HepG2 (cell line): ENCODE results near the gene MYD88. TPM values are rescaled to one million over a fixed set of nuclear protein-coding genes. Genes with fewer than 3 reads are reported as not detected.

Experiments used
- HMG20B ChIP-seq: conservative IDR thresholded peaks from 2 replicates; pipeline ENCODE4 v1.6.1; 2016; ENCODE audit warnings: missing genetic modification reagents, missing compliant biosample characterization
- HNF4G ChIP-seq, 2 experiments: sonication (generic) in 1 of 2; formaldehyde crosslinking in 1 of 2; IDR thresholded peaks; 2 replicates each; pipeline versions ENCODE4 v1.4.0 to v1.6.1; 2011 to 2020; ENCODE audit warnings: borderline replicate concordance in 2 of 2, low read depth in 2 of 2, mild to moderate bottlenecking in 2 of 2, low read length in 1 of 2, missing genetic modification reagents in 1 of 2, moderate library complexity in 1 of 2
- KDM2A ChIP-seq: sonication (generic); formaldehyde crosslinking; IDR thresholded peaks from 2 replicates; pipeline ENCODE4 v1.4.0; 2020; ENCODE audit warnings: low read depth, missing genetic modification reagents, borderline replicate concordance
- POLR2AphosphoS5 ChIP-seq: IDR thresholded peaks from 2 replicates; pipeline ENCODE4 v1.6.1; 2012; ENCODE audit warnings: low read depth, low read length
- XRCC5 ChIP-seq: fragments of 200-400 bp; formaldehyde crosslinking; optimal IDR thresholded peaks from 2 replicates; pipeline ENCODE3; 2017; ENCODE audit warnings: mild to moderate bottlenecking, low read length
- ZNF607 ChIP-seq: sonication (generic); formaldehyde crosslinking; IDR thresholded peaks from 2 replicates; pipeline ENCODE4 v1.5.1; 2020; ENCODE audit warnings: missing genetic modification reagents, mild to moderate bottlenecking, borderline replicate concordance
- polyA plus RNA-seq, 8 experiments: library from polyadenylated mRNA; depleted of rRNA in 3 of 8; stranded (reverse) in 7 of 8; unstranded in 1 of 8; fragments of >200 nt; fragmentation: Illumina TruSeq in 4 of 8; extraction: Trizol in 4 of 8; gene quantifications; 2 replicates each; pipeline versions ENCODE4 v1.2.1 to v1.2.3, GENCODE V29; 2011 to 2016; ENCODE audit warnings: low read depth in 4 of 8, missing spikeins in 1 of 8, mixed read lengths in 1 of 8; ENCODE audit not compliant: insufficient read depth in 1 of 8
- total RNA-seq, 5 experiments: library from RNA; depleted of rRNA; stranded (reverse); fragments of >200 nt; fragmentation: Illumina TruSeq; extraction: Trizol; gene quantifications; 2 replicates each; pipeline ENCODE4 v1.2.3, GENCODE V29; 2016; ENCODE audit warnings: low read depth in 1 of 5
- TF ChIP-seq, protein P1 (sequence below): sonication (generic); formaldehyde crosslinking; IDR thresholded peaks from 2 replicates; pipeline ENCODE4 v1.4.0; 2020; ENCODE audit warnings: missing genetic modification reagents
- TF ChIP-seq, protein P2 (sequence below): IDR thresholded peaks from 2 replicates; pipeline ENCODE4 v1.6.1; 2016; ENCODE audit warnings: mild to moderate bottlenecking
- TF ChIP-seq, protein P3 (sequence below): sonication (generic); formaldehyde crosslinking; IDR thresholded peaks from 2 replicates; pipeline ENCODE4 v1.8.1; 2023; ENCODE audit warnings: mild to moderate bottlenecking, missing genetic modification reagents
- TF ChIP-seq, protein P4 (sequence below): sonication (generic); formaldehyde crosslinking; IDR thresholded peaks from 2 replicates; pipeline ENCODE4 v1.4.0; 2020; ENCODE audit warnings: missing genetic modification reagents
- TF ChIP-seq, protein P5 (sequence below): sonication (generic); formaldehyde crosslinking; IDR thresholded peaks from 2 replicates; pipeline ENCODE4 v1.9.0; 2022; ENCODE audit warnings: missing genetic modification reagents, mild to moderate bottlenecking, borderline replicate concordance
- TF ChIP-seq, protein P6 (sequence below): IDR thresholded peaks from 2 replicates; pipeline ENCODE4 v1.6.1; 2016; ENCODE audit warnings: mild to moderate bottlenecking, missing biosample characterization, missing genetic modification reagents
- TF ChIP-seq, protein P7 (sequence below): sonication (generic); formaldehyde crosslinking; conservative IDR thresholded peaks from 2 replicates; pipeline ENCODE4 v1.5.0; 2020; ENCODE audit warnings: missing genetic modification reagents

The MYD88 gene
- total and polyA plus RNA-seq, 2 of the 13 experiments (the other 11 are each of a cell fraction or from before 2014, with no cell fraction given), result 7.6 to 32.7 TPM

DNA sequence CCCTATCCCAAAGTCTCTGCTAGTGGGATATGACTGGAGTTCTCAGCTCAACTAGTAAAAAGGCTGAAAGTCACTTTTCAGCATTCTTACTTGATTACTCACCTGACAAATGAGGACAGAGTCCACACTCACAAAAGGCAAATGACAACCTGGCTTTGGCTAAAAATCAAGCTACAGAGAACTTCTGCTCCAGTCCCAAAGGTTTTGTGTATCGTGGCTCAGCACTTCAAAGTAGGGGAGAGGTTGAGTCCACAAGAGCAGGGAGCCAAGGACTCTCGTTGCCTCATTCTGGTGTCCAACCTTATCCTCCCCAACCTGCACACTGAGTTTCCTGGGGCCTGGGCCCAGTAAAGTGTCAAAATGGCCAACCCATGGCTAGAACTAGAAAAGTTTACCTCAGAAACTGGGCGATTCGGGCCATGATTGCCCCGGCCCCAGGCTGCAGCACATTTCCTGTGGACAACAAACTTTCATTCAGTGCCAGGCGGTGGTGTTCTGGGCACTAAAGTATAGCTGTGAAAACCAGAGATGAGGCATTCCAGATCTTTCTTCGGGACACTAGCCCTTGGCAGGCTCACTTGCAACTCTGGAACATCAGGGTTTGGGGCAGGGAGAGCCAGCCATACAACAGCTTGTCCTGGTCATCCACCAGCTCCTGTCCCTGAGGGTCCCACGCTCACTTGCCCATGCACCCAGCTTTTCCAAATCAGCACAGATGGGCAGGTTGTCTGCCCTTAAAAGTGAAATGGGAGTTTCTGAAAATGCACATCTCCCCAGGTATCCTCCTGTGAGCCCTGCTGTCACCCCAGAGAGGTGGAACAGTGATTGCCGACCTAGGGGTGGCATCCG, 4.7 kb upstream of the MYD88 start (continued):
- TF ChIP-seq, protein P1, sequence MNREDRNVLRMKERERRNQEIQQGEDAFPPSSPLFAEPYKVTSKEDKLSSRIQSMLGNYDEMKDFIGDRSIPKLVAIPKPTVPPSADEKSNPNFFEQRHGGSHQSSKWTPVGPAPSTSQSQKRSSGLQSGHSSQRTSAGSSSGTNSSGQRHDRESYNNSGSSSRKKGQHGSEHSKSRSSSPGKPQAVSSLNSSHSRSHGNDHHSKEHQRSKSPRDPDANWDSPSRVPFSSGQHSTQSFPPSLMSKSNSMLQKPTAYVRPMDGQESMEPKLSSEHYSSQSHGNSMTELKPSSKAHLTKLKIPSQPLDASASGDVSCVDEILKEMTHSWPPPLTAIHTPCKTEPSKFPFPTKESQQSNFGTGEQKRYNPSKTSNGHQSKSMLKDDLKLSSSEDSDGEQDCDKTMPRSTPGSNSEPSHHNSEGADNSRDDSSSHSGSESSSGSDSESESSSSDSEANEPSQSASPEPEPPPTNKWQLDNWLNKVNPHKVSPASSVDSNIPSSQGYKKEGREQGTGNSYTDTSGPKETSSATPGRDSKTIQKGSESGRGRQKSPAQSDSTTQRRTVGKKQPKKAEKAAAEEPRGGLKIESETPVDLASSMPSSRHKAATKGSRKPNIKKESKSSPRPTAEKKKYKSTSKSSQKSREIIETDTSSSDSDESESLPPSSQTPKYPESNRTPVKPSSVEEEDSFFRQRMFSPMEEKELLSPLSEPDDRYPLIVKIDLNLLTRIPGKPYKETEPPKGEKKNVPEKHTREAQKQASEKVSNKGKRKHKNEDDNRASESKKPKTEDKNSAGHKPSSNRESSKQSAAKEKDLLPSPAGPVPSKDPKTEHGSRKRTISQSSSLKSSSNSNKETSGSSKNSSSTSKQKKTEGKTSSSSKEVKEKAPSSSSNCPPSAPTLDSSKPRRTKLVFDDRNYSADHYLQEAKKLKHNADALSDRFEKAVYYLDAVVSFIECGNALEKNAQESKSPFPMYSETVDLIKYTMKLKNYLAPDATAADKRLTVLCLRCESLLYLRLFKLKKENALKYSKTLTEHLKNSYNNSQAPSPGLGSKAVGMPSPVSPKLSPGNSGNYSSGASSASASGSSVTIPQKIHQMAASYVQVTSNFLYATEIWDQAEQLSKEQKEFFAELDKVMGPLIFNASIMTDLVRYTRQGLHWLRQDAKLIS (CRISPR knock-in tag), result peak; percentile 90; the same call in 1 of the 2 replicates
- TF ChIP-seq, protein P2, sequence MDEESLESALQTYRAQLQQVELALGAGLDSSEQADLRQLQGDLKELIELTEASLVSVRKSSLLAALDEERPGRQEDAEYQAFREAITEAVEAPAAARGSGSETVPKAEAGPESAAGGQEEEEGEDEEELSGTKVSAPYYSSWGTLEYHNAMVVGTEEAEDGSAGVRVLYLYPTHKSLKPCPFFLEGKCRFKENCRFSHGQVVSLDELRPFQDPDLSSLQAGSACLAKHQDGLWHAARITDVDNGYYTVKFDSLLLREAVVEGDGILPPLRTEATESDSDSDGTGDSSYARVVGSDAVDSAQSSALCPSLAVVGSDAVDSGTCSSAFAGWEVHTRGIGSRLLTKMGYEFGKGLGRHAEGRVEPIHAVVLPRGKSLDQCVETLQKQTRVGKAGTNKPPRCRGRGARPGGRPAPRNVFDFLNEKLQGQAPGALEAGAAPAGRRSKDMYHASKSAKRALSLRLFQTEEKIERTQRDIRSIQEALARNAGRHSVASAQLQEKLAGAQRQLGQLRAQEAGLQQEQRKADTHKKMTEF (CRISPR knock-in tag), result peak; percentile 92
- TF ChIP-seq HMG20B (CRISPR knock-in tag) (no peak; the same call in 1 of the 2 replicates), ZNF607 (CRISPR knock-in tag) (0 out of 2 replicates have a peak, but pooled peaks have one; percentile 22), POLR2AphosphoS5 (peak; percentile 61), XRCC5 (no peak), KDM2A (CRISPR knock-in tag) (peak; percentile 35; the same call in 1 of the 2 replicates), HNF4G (IDR thresholded peaks at IDR 0.05; ENCODE audit: borderline replicate concordance, low read depth, low read length) (peak; percentile 99), HNF4G (CRISPR knock-in tag; IDR thresholded peaks at IDR 0.05; ENCODE audit: borderline replicate concordance, low read depth) (peak; percentile 96)
- TF ChIP-seq, protein P3, sequence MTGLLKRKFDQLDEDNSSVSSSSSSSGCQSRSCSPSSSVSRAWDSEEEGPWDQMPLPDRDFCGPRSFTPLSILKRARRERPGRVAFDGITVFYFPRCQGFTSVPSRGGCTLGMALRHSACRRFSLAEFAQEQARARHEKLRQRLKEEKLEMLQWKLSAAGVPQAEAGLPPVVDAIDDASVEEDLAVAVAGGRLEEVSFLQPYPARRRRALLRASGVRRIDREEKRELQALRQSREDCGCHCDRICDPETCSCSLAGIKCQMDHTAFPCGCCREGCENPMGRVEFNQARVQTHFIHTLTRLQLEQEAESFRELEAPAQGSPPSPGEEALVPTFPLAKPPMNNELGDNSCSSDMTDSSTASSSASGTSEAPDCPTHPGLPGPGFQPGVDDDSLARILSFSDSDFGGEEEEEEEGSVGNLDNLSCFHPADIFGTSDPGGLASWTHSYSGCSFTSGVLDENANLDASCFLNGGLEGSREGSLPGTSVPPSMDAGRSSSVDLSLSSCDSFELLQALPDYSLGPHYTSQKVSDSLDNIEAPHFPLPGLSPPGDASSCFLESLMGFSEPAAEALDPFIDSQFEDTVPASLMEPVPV (CRISPR knock-in tag), result 0 out of 2 replicates have a peak, but pooled peaks have one; percentile 67
- TF ChIP-seq, protein P4, sequence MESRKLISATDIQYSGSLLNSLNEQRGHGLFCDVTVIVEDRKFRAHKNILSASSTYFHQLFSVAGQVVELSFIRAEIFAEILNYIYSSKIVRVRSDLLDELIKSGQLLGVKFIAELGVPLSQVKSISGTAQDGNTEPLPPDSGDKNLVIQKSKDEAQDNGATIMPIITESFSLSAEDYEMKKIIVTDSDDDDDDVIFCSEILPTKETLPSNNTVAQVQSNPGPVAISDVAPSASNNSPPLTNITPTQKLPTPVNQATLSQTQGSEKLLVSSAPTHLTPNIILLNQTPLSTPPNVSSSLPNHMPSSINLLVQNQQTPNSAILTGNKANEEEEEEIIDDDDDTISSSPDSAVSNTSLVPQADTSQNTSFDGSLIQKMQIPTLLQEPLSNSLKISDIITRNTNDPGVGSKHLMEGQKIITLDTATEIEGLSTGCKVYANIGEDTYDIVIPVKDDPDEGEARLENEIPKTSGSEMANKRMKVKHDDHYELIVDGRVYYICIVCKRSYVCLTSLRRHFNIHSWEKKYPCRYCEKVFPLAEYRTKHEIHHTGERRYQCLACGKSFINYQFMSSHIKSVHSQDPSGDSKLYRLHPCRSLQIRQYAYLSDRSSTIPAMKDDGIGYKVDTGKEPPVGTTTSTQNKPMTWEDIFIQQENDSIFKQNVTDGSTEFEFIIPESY (CRISPR knock-in tag), result no peak; the same call in 1 of the 2 replicates
- TF ChIP-seq, protein P5, sequence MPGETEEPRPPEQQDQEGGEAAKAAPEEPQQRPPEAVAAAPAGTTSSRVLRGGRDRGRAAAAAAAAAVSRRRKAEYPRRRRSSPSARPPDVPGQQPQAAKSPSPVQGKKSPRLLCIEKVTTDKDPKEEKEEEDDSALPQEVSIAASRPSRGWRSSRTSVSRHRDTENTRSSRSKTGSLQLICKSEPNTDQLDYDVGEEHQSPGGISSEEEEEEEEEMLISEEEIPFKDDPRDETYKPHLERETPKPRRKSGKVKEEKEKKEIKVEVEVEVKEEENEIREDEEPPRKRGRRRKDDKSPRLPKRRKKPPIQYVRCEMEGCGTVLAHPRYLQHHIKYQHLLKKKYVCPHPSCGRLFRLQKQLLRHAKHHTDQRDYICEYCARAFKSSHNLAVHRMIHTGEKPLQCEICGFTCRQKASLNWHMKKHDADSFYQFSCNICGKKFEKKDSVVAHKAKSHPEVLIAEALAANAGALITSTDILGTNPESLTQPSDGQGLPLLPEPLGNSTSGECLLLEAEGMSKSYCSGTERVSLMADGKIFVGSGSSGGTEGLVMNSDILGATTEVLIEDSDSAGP (CRISPR knock-in tag), result peak; percentile 37
- TF ChIP-seq, protein P6, sequence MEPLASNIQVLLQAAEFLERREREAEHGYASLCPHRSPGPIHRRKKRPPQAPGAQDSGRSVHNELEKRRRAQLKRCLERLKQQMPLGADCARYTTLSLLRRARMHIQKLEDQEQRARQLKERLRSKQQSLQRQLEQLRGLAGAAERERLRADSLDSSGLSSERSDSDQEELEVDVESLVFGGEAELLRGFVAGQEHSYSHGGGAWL, result no peak
- TF ChIP-seq, protein P7, sequence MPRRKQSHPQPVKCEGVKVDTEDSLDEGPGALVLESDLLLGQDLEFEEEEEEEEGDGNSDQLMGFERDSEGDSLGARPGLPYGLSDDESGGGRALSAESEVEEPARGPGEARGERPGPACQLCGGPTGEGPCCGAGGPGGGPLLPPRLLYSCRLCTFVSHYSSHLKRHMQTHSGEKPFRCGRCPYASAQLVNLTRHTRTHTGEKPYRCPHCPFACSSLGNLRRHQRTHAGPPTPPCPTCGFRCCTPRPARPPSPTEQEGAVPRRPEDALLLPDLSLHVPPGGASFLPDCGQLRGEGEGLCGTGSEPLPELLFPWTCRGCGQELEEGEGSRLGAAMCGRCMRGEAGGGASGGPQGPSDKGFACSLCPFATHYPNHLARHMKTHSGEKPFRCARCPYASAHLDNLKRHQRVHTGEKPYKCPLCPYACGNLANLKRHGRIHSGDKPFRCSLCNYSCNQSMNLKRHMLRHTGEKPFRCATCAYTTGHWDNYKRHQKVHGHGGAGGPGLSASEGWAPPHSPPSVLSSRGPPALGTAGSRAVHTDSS (CRISPR knock-in tag), result no peak
